HPDE6-E6E7 (cell line): ENCODE measurements around the gene SLC40A1.

ENCODE experiments used
- DNase-seq: peaks from one replicate; pipeline ENCODE4 v3.0.0; 2011; ENCODE audit warnings: missing footprints; ENCODE audit errors: extremely low spot score

SLC40A1 gene

GRCh38 chr2:189569295-189569910, 11.2 kb downstream of the SLC40A1 start:
- DNase-seq = no peak

- DNase-seq = no peak
These were observed 14.5 kb downstream of the SLC40A1 start for GRCh38 chr2:189566046-189566445.

- no peak for DNase-seq
These were observed 19.1 kb downstream of the SLC40A1 start for GRCh38 chr2:189561371-189562038.

GRCh38 chr2:189560273-189560586, 20.4 kb downstream of the SLC40A1 start:
- no peak for DNase-seq

- DNase-seq = no peak
These were observed 20.9 kb downstream of the SLC40A1 start for GRCh38 chr2:189559579-189560272.

GRCh38 chr2:189558516-189559272, 21.9 kb downstream of the SLC40A1 start:
- no peak for DNase-seq

GRCh38 chr2:189557373-189557772, 23.2 kb downstream of the SLC40A1 start:
- no peak for DNase-seq

- no peak for DNase-seq
These were observed 24.1 kb downstream of the SLC40A1 start for GRCh38 chr2:189556526-189556925.

- DNase-seq = no peak
These were observed 25.4 kb downstream of the SLC40A1 start for GRCh38 chr2:189555232-189555631.

GRCh38 chr2:189553504-189554088, 27.0 kb downstream of the SLC40A1 start:
- no peak for DNase-seq

GRCh38 chr2:189552991-189553404, 27.6 kb downstream of the SLC40A1 start:
- DNase-seq = no peak

- DNase-seq = no peak
These were observed 28.1 kb downstream of the SLC40A1 start for GRCh38 chr2:189552334-189552990.

- DNase-seq = no peak
These were observed 28.8 kb downstream of the SLC40A1 start for GRCh38 chr2:189551808-189552207.

GRCh38 chr2:189549449-189549832, 31.1 kb downstream of the SLC40A1 start:
- no peak for DNase-seq

- no peak for DNase-seq
These were observed 31.7 kb downstream of the SLC40A1 start for GRCh38 chr2:189548666-189549448.

- DNase-seq = no peak
These were observed 35.2 kb downstream of the SLC40A1 start for GRCh38 chr2:189545418-189545817.

GRCh38 chr2:189544318-189545042, 36.1 kb downstream of the SLC40A1 start:
- DNase-seq = no peak

GRCh38 chr2:189543367-189543766, 37.2 kb downstream of the SLC40A1 start:
- no peak for DNase-seq

- DNase-seq = no peak
These were observed 38.3 kb downstream of the SLC40A1 start for GRCh38 chr2:189542145-189542882.
